Esophagus squamous epithelium (tissue), 5 donors: ENCODE data around the gene KCNJ1. TPM values are rescaled to one million over a fixed set of nuclear protein-coding genes. Genes with fewer than 3 reads are reported as not detected.

Experiments
- DNase-seq: peaks from one replicate; lab custom pipeline; 2025; lab: John Stamatoyannopoulos, UW
- H3K27ac ChIP-seq, 4 donors: fragments of 200-600 bp; sonication (generic); one replicate each; pipeline ENCODE4 v1.5.1; 2016 to 2019; ENCODE audit warnings: mild to moderate bottlenecking in 1 of 4
- H3K27me3 ChIP-seq, 4 donors: fragments of 200-600 bp; sonication (generic); 1 replicate in 3 of 4; 2 replicates in 1 of 4; pipeline versions ENCODE4 v1.5.1 to v1.6.0; 2017 to 2021; ENCODE audit warnings: antibody characterized with exemption in 1 of 4
- H3K36me3 ChIP-seq, 3 donors: fragments of 200-600 bp; sonication (generic); one replicate each; pipeline ENCODE4 v1.5.1; 2016 to 2019
- H3K4me1 ChIP-seq, 3 donors: fragments of 200-600 bp; sonication (generic); one replicate each; pipeline ENCODE4 v1.5.1; 2017 to 2019
- H3K4me3 ChIP-seq, 4 donors: fragments of 200-600 bp; sonication (generic); 1 replicate in 3 of 4; 2 replicates in 1 of 4; pipeline ENCODE4 v1.5.1; 2016 to 2019; ENCODE audit warnings: mild to moderate bottlenecking in 2 of 4, moderate library complexity in 1 of 4
- H3K9me3 ChIP-seq, 3 donors: fragments of 200-600 bp; sonication (generic); one replicate each; pipeline ENCODE4 v1.5.1; 2016 to 2019
- CTCF ChIP-seq, 6 experiments: fragments of 450-650 bp in 4 of 6; fragments of 200-600 bp in 2 of 6; sonication (generic) in 2 of 6; IDR thresholded peaks; one replicate each; pipeline ENCODE4 v1.5.1; 2016 to 2019; ENCODE audit warnings: antibody characterized with exemption in 6 of 6, mild to moderate bottlenecking in 4 of 6, moderate library complexity in 4 of 6
- POLR2A ChIP-seq, 4 donors: fragments of 450-650 bp; IDR thresholded peaks; one replicate each; pipeline ENCODE4 v1.6.1; 2017; ENCODE audit warnings: antibody characterized with exemption in 4 of 4, mild to moderate bottlenecking in 4 of 4, moderate library complexity in 3 of 4
- WGBS, 2 donors: methylation state at CpG; one replicate each; pipeline ENCODE4 v1.1.5; 2018; 5-methylcytosine and 5-hydroxymethylcytosine counted together
- intact Hi-C: fragments of 100-400 bp; cut with DNase I; formaldehyde crosslinking; loops from one replicate; pipeline ENCODE4 v1.15.0; 2022
- total RNA-seq, 4 donors: library from RNA; depleted of rRNA; stranded (reverse); fragments of >200 nt; gene quantifications; one replicate each; pipeline ENCODE4 v1.1.0, GENCODE V29; 2016
- donor health status: DM: yes; HTN: yes; CAD: no.

KCNJ1 gene
- total RNA-seq, 4 donors from 2014 or later, result under 0.01 to 1.3 TPM; not detected in 2

- 36 to 40% methylated on average over 2 of the region's 2 CpGs for WGBS, 2 donors
- no peak for TF ChIP-seq CTCF (IDR thresholded peaks at IDR 0.05)
- no peak for TF ChIP-seq POLR2A (IDR thresholded peaks at IDR 0.05)
- intact Hi-C loops, result no loop called here
- H3K27ac ChIP-seq, result no peak overlapping the region
- peaks cover 3 to 51% (median 4%) of the 10 kb centered on the region in 3 donors for H3K4me1 ChIP-seq
- H3K27me3 ChIP-seq, result peaks cover 0 to 10% (median 0%) of the 10 kb centered on the region in 4 donors
- no peak overlapping the region for H3K4me3 ChIP-seq
- DNase-seq, result no peak
- H3K9me3 ChIP-seq, result no peaks in the 10 kb centered on the region
- no peaks in the 10 kb centered on the region for H3K36me3 ChIP-seq
Observed at GRCh38 chr11:128896356-128896755, 29.3 kb upstream of the KCNJ1 start.

- Histone ChIP-seq H3K9me3 (no peaks in the 10 kb centered on the region), H3K4me3 (no peak overlapping the region), H3K4me1 (peaks cover 9 to 51% (median 10%) of the 10 kb centered on the region in 3 donors), H3K36me3 (no peaks in the 10 kb centered on the region), H3K27me3 (peaks cover 0 to 17% (median 0%) of the 10 kb centered on the region in 4 donors), H3K27ac (no peak overlapping the region)
- TF ChIP-seq POLR2A (IDR thresholded peaks at IDR 0.05) (no peak), CTCF (IDR thresholded peaks at IDR 0.05) (no peak)
- DNase-seq, result no peak
- intact Hi-C loops, result no loop called here
- WGBS, 2 donors, result 72 to 88% methylated on average over 5 to 8 of the region's 9 CpGs
Observed at GRCh38 chr11:128895526-128895925, 28.4 kb upstream of the KCNJ1 start.

- H3K36me3 ChIP-seq, result no peaks in the 10 kb centered on the region
- H3K4me3 ChIP-seq, result no peak overlapping the region
- peaks cover 14 to 55% (median 18%) of the 10 kb centered on the region in 3 donors for H3K4me1 ChIP-seq
- H3K9me3 ChIP-seq, result no peaks in the 10 kb centered on the region
- H3K27me3 ChIP-seq, result peaks cover 0 to 25% (median 0%) of the 10 kb centered on the region in 4 donors
- TF ChIP-seq POLR2A (IDR thresholded peaks at IDR 0.05), result no peak
- WGBS, 2 donors, result 70 to 100% methylated on average over 4 to 6 of the region's 6 CpGs
- no peak for DNase-seq
- no peak overlapping the region for H3K27ac ChIP-seq
- intact Hi-C loops, result no loop called here
Observed at GRCh38 chr11:128894685-128895084, 27.6 kb upstream of the KCNJ1 start.

GRCh38 chr11:128894286-128894681, 27.2 kb upstream of the KCNJ1 start:
- no peak overlapping the region for H3K4me3 ChIP-seq
- WGBS, 2 donors, result 88 to 89% methylated on average over 3 of the region's 3 CpGs
- H3K27me3 ChIP-seq, result peaks cover 0 to 29% (median 0%) of the 10 kb centered on the region in 4 donors
- intact Hi-C loops, result no loop called here
- TF ChIP-seq POLR2A (IDR thresholded peaks at IDR 0.05) (no peak), CTCF (IDR thresholded peaks at IDR 0.05) (no peak)
- no peak for DNase-seq
- H3K27ac ChIP-seq, result no peak overlapping the region
- peaks cover 14 to 59% (median 18%) of the 10 kb centered on the region in 3 donors for H3K4me1 ChIP-seq
- no peaks in the 10 kb centered on the region for H3K9me3 ChIP-seq
- H3K36me3 ChIP-seq, result no peaks in the 10 kb centered on the region

GRCh38 chr11:128893578-128894285, 26.6 kb upstream of the KCNJ1 start:
- Histone ChIP-seq H3K27me3 (peaks cover 0 to 31% (median 0%) of the 10 kb centered on the region in 4 donors), H3K27ac (no peak overlapping the region)

More at GRCh38 chr11:128893578-128894285, 26.6 kb upstream of the KCNJ1 start:
- TF ChIP-seq POLR2A (IDR thresholded peaks at IDR 0.05), result no peak
- TF ChIP-seq CTCF (IDR thresholded peaks at IDR 0.05), result no peak
- H3K4me3 ChIP-seq, result no peak overlapping the region
- H3K36me3 ChIP-seq, result no peaks in the 10 kb centered on the region
- H3K4me1 ChIP-seq, result peaks cover 14 to 58% (median 18%) of the 10 kb centered on the region in 3 donors
- intact Hi-C loops, result no loop called here
- 47 to 52% methylated on average over 7 to 8 of the region's 9 CpGs for WGBS, 2 donors
- H3K9me3 ChIP-seq, result no peaks in the 10 kb centered on the region
- no peak for DNase-seq
